Activated naive CD8-positive, alpha-beta T cell treated with anti-CD3 and anti-CD28 coated beads for 36 hours (primary cell): ENCODE results near the gene RGS10. TPM values are rescaled to one million over a fixed set of nuclear protein-coding genes. Genes with fewer than 3 reads are reported as not detected.
A peak's percentile ranks its signal among the peaks of the same experiment; 100 is the strongest.

Experiments used
- DNase-seq: peaks from one replicate; pipeline ENCODE4 v3.0.0; 2021
- H3K27ac Mint-ChIP-seq: one replicate; pipeline ENCODE4 v1.8.0; 2022; ENCODE audit warnings: mild to moderate bottlenecking, moderate library complexity, mixed read lengths
- H3K27me3 Mint-ChIP-seq: one replicate; pipeline ENCODE4 v1.8.0; 2022; ENCODE audit warnings: mild to moderate bottlenecking, mixed read lengths
- H3K36me3 Mint-ChIP-seq: one replicate; pipeline ENCODE4 v1.8.0; 2021; ENCODE audit warnings: mild to moderate bottlenecking, mixed read lengths
- H3K4me1 Mint-ChIP-seq: one replicate; pipeline ENCODE4 v1.8.0; 2021; ENCODE audit warnings: mixed read lengths
- H3K4me3 Mint-ChIP-seq: one replicate; pipeline ENCODE4 v1.8.0; 2022; ENCODE audit warnings: mild to moderate bottlenecking, moderate library complexity, mixed read lengths
- H3K9me3 Mint-ChIP-seq: one replicate; pipeline ENCODE4 v1.8.0; 2022; ENCODE audit warnings: mixed read lengths
- total RNA-seq, 2 experiments: library from RNA; stranded (reverse); gene quantifications; one replicate each; pipeline ENCODE4 v1.2.3, GENCODE V29; 2021

The RGS10 gene
- total RNA-seq, 2 experiments from 2014 or later = 273 to 294 TPM

DNA sequence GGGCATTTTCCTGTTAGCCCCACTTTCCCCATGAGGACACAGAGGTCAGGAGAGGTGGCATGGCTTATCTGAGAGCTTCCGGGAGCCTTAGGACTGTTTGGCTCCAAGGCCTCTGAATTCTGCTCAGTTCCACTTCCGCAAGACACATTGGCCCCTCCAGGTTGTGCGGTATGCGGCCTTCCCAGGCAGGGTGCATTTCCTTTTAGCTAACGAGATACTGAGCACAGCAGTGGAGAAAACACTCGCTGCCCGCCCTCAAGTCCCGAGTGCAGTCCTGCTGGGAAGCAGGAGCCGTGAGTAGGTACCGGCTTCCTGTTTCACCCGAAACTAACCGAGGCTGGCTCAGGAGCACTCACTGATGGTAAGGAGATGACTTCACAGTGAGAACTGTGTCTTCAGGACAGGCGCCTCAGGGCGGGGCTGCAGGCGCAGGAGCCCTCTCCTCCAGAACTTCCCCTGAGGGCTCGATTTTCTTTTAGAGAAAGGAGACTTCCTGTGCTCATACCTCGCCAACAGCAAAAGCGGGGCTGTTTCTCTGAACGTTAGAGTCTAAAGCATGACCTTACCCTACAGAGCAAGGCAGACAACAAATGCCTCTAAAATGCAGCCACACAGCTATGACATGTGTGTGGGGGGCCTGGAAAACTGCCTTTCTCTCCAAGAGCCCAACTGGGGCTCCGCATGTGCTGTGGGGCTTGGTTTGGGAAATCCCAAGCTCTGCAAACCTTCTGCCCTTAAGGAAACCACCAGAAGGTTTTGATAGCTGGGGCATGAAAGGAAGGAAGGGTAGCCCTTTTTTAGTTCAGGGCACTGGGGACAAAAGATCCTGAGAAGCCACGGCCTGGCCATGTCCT lies 25.9 kb downstream of the RGS10 start:
- Mint-ChIP-seq H3K9me3 (no peaks in the 10 kb centered on the region), H3K36me3 (peaks cover 49% of the 10 kb centered on the region), H3K4me1 (peaks cover 86% of the 10 kb centered on the region), H3K27ac (peak overlapping the region; percentile 95), H3K4me3 (peak overlapping the region; percentile 56), H3K27me3 (no peaks in the 10 kb centered on the region)
- DNase-seq = peak; percentile 81

DNA sequence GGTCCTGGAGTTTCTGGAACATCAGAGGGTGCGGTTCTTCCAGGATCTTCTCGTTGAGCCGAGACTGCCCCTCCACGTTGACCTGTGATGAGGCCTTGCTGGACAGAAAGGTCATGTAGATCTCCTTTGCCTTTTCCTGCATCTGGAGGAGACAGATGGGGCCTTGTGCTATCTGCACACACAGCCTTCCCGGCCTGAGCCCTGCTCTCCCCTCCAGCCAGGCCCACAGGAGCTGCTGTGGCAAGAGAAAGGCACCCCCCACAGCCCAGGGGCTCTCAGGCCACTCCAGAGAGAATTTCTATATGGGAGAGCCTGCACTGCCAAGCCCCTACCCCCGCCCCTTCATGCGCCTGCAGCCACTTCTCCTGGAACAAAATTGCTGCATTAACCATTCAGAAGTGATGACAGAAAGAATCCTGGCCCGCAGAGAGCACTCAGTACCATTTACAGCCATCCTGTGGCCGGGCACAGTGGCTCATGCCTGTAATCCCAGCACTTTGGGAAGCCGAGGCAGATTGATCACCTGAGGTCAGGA lies 26.9 kb downstream of the RGS10 start:
- H3K4me3 Mint-ChIP-seq = peak overlapping the region; percentile 40
- H3K27ac Mint-ChIP-seq = peak overlapping the region; percentile 95
- peaks cover 84% of the 10 kb centered on the region for H3K4me1 Mint-ChIP-seq
- DNase-seq = no peak
- H3K36me3 Mint-ChIP-seq = peaks cover 50% of the 10 kb centered on the region
- H3K27me3 Mint-ChIP-seq = no peaks in the 10 kb centered on the region
- no peaks in the 10 kb centered on the region for H3K9me3 Mint-ChIP-seq

DNA sequence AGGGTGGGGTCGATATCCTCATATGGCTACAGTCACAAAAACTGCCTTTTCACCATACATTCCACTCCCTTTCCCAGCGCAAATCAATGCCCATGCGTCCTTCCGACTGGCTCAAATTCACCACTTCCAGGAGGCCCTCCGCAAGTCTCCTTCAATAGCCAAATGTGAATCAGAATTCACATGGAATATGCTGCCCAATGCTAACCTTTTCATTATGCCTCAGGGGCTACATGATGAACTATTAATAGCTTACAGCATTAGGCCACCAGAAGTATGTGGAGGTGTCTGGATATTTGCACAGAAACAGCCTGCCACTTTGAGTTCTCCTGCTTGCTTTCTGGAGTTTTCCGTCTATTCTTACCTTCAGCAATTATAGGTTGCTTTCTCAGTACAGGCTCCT lies 27.7 kb downstream of the RGS10 start:
- H3K36me3 Mint-ChIP-seq = peaks cover 53% of the 10 kb centered on the region
- H3K27me3 Mint-ChIP-seq = no peaks in the 10 kb centered on the region
- peak overlapping the region; percentile 95 for H3K27ac Mint-ChIP-seq

GRCh38 chr10:119511828-119512515 lies 30.5 kb downstream of the RGS10 start:
- Mint-ChIP-seq H3K4me3 (peak overlapping the region; percentile 62), H3K27ac (peak overlapping the region; percentile 91), H3K4me1 (peaks cover 77% of the 10 kb centered on the region), H3K36me3 (peaks cover 59% of the 10 kb centered on the region), H3K27me3 (no peaks in the 10 kb centered on the region), H3K9me3 (no peaks in the 10 kb centered on the region)
- DNase-seq = peak; percentile 39

More for the DNA sequence above, 27.7 kb downstream of the RGS10 start:
- DNase-seq = no peak
- Mint-ChIP-seq H3K4me3 (no peak overlapping the region), H3K9me3 (no peaks in the 10 kb centered on the region), H3K4me1 (peaks cover 85% of the 10 kb centered on the region)

- H3K4me1 Mint-ChIP-seq = peaks cover 78% of the 10 kb centered on the region
- peak overlapping the region; percentile 79 for H3K27ac Mint-ChIP-seq
- H3K4me3 Mint-ChIP-seq = peak overlapping the region; percentile 25
- no peak for DNase-seq
- no peaks in the 10 kb centered on the region for H3K27me3 Mint-ChIP-seq
- no peaks in the 10 kb centered on the region for H3K9me3 Mint-ChIP-seq
- peaks cover 72% of the 10 kb centered on the region for H3K36me3 Mint-ChIP-seq
Observed at GRCh38 chr10:119509909-119510451, 32.5 kb downstream of the RGS10 start.

GRCh38 chr10:119507115-119507514 lies 35.4 kb downstream of the RGS10 start:
- Mint-ChIP-seq H3K27me3 (no peaks in the 10 kb centered on the region), H3K36me3 (peaks cover 82% of the 10 kb centered on the region), H3K9me3 (no peaks in the 10 kb centered on the region), H3K4me3 (peak overlapping the region; percentile 43), H3K27ac (peak overlapping the region; percentile 99), H3K4me1 (peaks cover 87% of the 10 kb centered on the region)
- no peak for DNase-seq

DNA sequence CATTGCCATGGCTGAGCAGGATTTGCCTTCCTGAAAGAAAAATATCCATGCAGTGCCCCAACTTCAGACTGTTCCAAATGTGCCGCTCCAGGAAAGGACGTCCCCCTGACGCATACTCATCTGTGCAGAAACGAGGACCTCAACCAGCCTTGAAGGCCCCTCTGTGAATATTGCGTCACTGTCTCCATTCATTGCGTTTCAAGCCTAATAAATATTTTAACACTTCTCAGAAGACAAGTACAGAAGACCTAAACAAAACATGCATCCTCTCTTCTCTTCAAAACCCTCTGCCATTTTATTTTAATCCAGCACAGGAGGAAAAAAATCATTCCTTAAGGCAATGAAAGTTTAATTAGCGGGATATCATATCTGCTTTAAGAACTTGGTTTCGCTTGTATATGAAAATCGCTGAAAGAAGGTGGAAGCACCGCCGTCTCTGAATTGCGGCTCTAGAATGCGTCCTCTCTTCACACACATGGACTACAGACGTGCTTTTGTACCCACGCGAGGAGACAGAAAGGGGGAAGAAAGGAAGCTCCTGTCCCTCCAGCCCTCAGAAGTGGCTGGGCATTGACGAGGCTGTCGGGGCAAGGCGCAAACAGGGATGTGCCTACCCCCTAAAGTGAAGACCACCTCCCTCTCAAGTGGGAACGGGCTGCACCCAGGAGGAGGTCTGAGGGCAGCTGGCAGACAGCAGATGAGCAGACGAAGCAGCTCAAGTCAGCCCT lies 36.8 kb downstream of the RGS10 start:
- H3K4me3 Mint-ChIP-seq = peak overlapping the region; percentile 50

GRCh38 chr10:119505131-119505551 lies 37.4 kb downstream of the RGS10 start:
- H3K9me3 Mint-ChIP-seq = no peaks in the 10 kb centered on the region
- no peak for DNase-seq
- H3K27me3 Mint-ChIP-seq = no peaks in the 10 kb centered on the region
- H3K36me3 Mint-ChIP-seq = peaks cover 82% of the 10 kb centered on the region
- H3K27ac Mint-ChIP-seq = peak overlapping the region; percentile 99
- peaks cover 86% of the 10 kb centered on the region for H3K4me1 Mint-ChIP-seq
- peak overlapping the region; percentile 51 for H3K4me3 Mint-ChIP-seq

More for the DNA sequence above, 36.8 kb downstream of the RGS10 start:
- H3K4me1 Mint-ChIP-seq = peaks cover 85% of the 10 kb centered on the region
- no peaks in the 10 kb centered on the region for H3K27me3 Mint-ChIP-seq
- peak overlapping the region; percentile 99 for H3K27ac Mint-ChIP-seq
- no peak for DNase-seq
- no peaks in the 10 kb centered on the region for H3K9me3 Mint-ChIP-seq
- H3K36me3 Mint-ChIP-seq = peaks cover 81% of the 10 kb centered on the region

GRCh38 chr10:119504651-119505050 lies 37.9 kb downstream of the RGS10 start:
- Mint-ChIP-seq H3K36me3 (peaks cover 81% of the 10 kb centered on the region), H3K9me3 (no peaks in the 10 kb centered on the region), H3K4me1 (peaks cover 88% of the 10 kb centered on the region), H3K27ac (peak overlapping the region; percentile 99), H3K27me3 (no peaks in the 10 kb centered on the region), H3K4me3 (peak overlapping the region; percentile 51)
- no peak for DNase-seq

GRCh38 chr10:119503821-119504220 lies 38.7 kb downstream of the RGS10 start:
- Mint-ChIP-seq H3K27ac (peak overlapping the region; percentile 99), H3K4me3 (no peak overlapping the region), H3K27me3 (no peaks in the 10 kb centered on the region), H3K4me1 (peaks cover 91% of the 10 kb centered on the region), H3K36me3 (peaks cover 82% of the 10 kb centered on the region), H3K9me3 (no peaks in the 10 kb centered on the region)
- DNase-seq = no peak

GRCh38 chr10:119502618-119503155 lies 39.8 kb downstream of the RGS10 start:
- no peaks in the 10 kb centered on the region for H3K27me3 Mint-ChIP-seq
- peak overlapping the region; percentile 99 for H3K27ac Mint-ChIP-seq
- H3K9me3 Mint-ChIP-seq = no peaks in the 10 kb centered on the region
- no peak for DNase-seq
- peaks cover 86% of the 10 kb centered on the region for H3K36me3 Mint-ChIP-seq
- H3K4me3 Mint-ChIP-seq = peak overlapping the region; percentile 59
- peaks cover 95% of the 10 kb centered on the region for H3K4me1 Mint-ChIP-seq

GRCh38 chr10:119502209-119502608 lies 40.3 kb downstream of the RGS10 start:
- Mint-ChIP-seq H3K9me3 (no peaks in the 10 kb centered on the region), H3K27ac (peak overlapping the region; percentile 99), H3K27me3 (no peaks in the 10 kb centered on the region), H3K4me3 (peak overlapping the region; percentile 59), H3K4me1 (peaks cover 95% of the 10 kb centered on the region), H3K36me3 (peaks cover 88% of the 10 kb centered on the region)
- peak; percentile 90 for DNase-seq

DNA sequence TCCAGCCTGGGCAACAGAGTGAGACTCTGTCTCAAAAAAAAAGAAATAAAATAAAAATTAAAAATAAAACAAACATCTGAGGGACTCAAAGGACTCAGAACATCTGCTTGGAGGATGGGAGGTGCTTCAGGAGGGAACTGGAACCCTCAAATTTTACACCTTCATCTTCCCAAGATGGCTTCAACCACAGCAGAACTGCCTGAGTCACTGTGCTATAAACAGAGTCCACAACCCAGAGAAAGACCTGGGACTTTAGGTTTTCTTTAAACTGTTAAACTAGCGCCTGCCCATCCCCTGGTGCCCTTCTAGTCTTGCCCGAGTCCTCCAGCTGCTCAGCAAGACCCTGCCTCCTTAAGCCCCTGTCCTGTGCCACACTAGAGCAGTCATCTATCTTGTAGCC lies 40.8 kb downstream of the RGS10 start:
- Mint-ChIP-seq H3K27ac (peak overlapping the region; percentile 99), H3K4me1 (peaks cover 95% of the 10 kb centered on the region), H3K27me3 (no peaks in the 10 kb centered on the region), H3K36me3 (peaks cover 86% of the 10 kb centered on the region), H3K4me3 (peak overlapping the region; percentile 59), H3K9me3 (no peaks in the 10 kb centered on the region)
- no peak for DNase-seq

DNA sequence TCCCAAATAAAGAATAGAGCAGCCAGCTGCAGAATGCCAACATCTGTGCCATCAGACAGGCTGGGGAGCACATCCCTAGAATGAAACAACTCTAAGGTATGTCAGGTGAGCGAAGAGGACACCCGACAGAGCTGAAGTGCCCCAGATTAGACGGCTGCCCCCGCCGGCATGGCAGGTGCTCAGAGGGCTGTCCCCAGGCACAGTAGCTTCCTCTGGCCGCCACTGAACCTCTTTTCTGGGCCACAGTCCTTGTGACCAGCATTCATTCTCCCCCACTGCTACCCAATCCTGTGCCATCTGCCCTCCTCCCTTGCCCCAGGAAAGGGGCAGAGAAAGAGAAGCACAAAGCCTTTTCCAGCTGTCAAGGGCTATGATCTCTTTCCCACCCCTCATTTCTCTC lies 41.7 kb downstream of the RGS10 start:
- H3K27me3 Mint-ChIP-seq = no peaks in the 10 kb centered on the region
- peak overlapping the region; percentile 51 for H3K4me3 Mint-ChIP-seq
- DNase-seq = no peak
- peaks cover 96% of the 10 kb centered on the region for H3K4me1 Mint-ChIP-seq
- H3K27ac Mint-ChIP-seq = peak overlapping the region; percentile 99
- H3K9me3 Mint-ChIP-seq = no peaks in the 10 kb centered on the region
- peaks cover 87% of the 10 kb centered on the region for H3K36me3 Mint-ChIP-seq
